Psoas muscle (tissue), 8 donors: ENCODE results near the gene CRAT. TPM values are rescaled to one million over a fixed set of nuclear protein-coding genes. Genes with fewer than 3 reads are reported as not detected.
A peak's percentile ranks its signal among the peaks of the same experiment; 100 is the strongest.

Experiments used
- ATAC-seq, 4 donors: fragments of 200-7000 bp; cut with Tn5 transposase; one replicate each; pipeline ENCODE4 v1.9.1; 2020; ENCODE audit warnings: moderate library complexity in 3 of 4, mild to moderate bottlenecking in 2 of 4
- DNase-seq, 2 donors: peaks; one replicate each; pipeline ENCODE4 v3.0.0-alpha.2; 2020
- H3K27ac ChIP-seq: fragments of 200-600 bp; one replicate; pipeline ENCODE4 v1.8.0; 2022
- H3K27me3 ChIP-seq, 3 donors: fragments of 200-600 bp in 1 of 3; one replicate each; pipeline versions ENCODE4 v1.6.1 to v1.8.0; 2013 to 2022; ENCODE audit warnings: low read length in 2 of 3, mild to moderate bottlenecking in 2 of 3, moderate library complexity in 1 of 3; ENCODE audit not compliant: insufficient read depth in 3 of 3
- H3K36me3 ChIP-seq, 2 donors: fragments of 200-600 bp in 1 of 2; one replicate each; pipeline versions ENCODE4 v1.6.1 to v1.8.0; 2013 to 2022; ENCODE audit warnings: low read depth in 1 of 2, mild to moderate bottlenecking in 1 of 2, moderate library complexity in 1 of 2; ENCODE audit not compliant: insufficient read depth in 1 of 2
- H3K4me1 ChIP-seq: fragments of 200-600 bp; one replicate; pipeline ENCODE4 v1.8.0; 2022
- H3K4me3 ChIP-seq: fragments of 200-600 bp; one replicate; pipeline ENCODE4 v1.8.0; 2022; ENCODE audit warnings: mild to moderate bottlenecking
- H3K9me3 ChIP-seq: fragments of 200-600 bp; one replicate; pipeline ENCODE4 v1.8.0; 2022
- WGBS, 3 donors: extraction: QIAGEN DNeasy Blood & Tissue Kit; methylation state at CpG; one replicate each; pipeline versions ENCODE4 v1.1.6 to v1.1.7; 2013; 5-methylcytosine and 5-hydroxymethylcytosine counted together
- intact Hi-C, 2 donors: fragments of 100-400 bp; cut with DNase I; formaldehyde crosslinking; loops; one replicate each; pipeline versions ENCODE4 v1.11.0 to v1.14.2; 2022
- polyA plus RNA-seq, 3 donors: library from polyadenylated mRNA; stranded (reverse); fragments of 200-250 nt; gene quantifications; one replicate each; pipeline ENCODE4 v1.2.3, GENCODE V29; 2013
- total RNA-seq, 4 donors: library from RNA; stranded (reverse); fragmentation: NEBNext Ultra II Directional in 2 of 4; extraction: Animal tissue kit (Norgen Biotek cat#: 25700) in 2 of 4; gene quantifications; one replicate each; pipeline versions ENCODE4 v1.2.1 to v1.2.4, GENCODE V29; 2021 to 2023
- TF ChIP-seq, protein P1 (sequence below): fragments of 200-600 bp; IDR thresholded peaks from one replicate; pipeline ENCODE4 v1.8.0; 2022; ENCODE audit warnings: antibody characterized with exemption
- donor health status: healthy with polysubstance abuse.
- donor health status: DM: no; HTN: no; CAD: no; lungs with moderate emphysema.
- donor health status: Bipolar disorder and iron deficiency.
- donor health status: healthy.
- donor health status: DM: yes; HTN: yes; CAD: no.
- donor health status: DM: no; HTN: no; CAD: no.
- donor health status: DM: no; HTN: no; CAD: no.
- donor health status: DM: yes; HTN: yes; CAD: no.

The CRAT gene
- total and polyA plus RNA-seq, 7 donors = 88.7 to 229 (median 123) TPM

DNA sequence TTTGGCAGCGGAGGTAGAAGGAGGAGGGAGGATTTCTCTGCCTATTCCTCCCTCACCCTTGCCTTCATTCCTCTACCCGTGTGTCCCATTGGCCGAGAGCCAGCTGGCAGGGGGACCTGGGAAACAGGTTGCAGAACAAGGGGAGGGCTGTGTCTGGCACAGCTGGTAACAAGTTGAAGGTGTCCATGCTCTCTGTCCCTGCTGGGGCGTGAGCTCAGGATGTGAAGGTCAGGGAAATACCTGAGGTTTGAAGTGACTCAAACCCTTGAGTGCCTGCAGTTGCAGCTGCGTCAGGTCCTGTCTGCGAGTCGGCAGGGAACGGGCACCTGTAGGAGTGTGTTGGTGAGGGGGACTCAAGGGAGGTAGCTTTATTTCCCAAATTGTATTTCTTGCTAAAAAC, 58.0 kb downstream of the CRAT start:
- Histone ChIP-seq H3K4me3 (no peak overlapping the region), H3K4me1 (no peaks in the 10 kb centered on the region), H3K36me3 (peaks cover 0 to 66% of the 10 kb centered on the region in 2 donors), H3K9me3 (no peaks in the 10 kb centered on the region), H3K27me3 (no peaks in the 10 kb centered on the region), H3K27ac (no peak overlapping the region)
- DNase-seq (peak; percentile 57 to 84), ATAC-seq (peak; percentile 66 to 89 (median 81))
- TF ChIP-seq, protein P1, sequence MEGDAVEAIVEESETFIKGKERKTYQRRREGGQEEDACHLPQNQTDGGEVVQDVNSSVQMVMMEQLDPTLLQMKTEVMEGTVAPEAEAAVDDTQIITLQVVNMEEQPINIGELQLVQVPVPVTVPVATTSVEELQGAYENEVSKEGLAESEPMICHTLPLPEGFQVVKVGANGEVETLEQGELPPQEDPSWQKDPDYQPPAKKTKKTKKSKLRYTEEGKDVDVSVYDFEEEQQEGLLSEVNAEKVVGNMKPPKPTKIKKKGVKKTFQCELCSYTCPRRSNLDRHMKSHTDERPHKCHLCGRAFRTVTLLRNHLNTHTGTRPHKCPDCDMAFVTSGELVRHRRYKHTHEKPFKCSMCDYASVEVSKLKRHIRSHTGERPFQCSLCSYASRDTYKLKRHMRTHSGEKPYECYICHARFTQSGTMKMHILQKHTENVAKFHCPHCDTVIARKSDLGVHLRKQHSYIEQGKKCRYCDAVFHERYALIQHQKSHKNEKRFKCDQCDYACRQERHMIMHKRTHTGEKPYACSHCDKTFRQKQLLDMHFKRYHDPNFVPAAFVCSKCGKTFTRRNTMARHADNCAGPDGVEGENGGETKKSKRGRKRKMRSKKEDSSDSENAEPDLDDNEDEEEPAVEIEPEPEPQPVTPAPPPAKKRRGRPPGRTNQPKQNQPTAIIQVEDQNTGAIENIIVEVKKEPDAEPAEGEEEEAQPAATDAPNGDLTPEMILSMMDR = no peak
- WGBS, 3 donors = 71 to 72% (median 71%) methylated on average over 8 of the region's 8 CpGs
- intact Hi-C loops = no loop called here

Other genes starting within 250 kb of the CRAT start
- 1 to 10 TPM; 6.4 to 8.9 (median 7.1) TPM for gene KYAT1, start 228.8 kb downstream of the CRAT start, total RNA-seq
- 10 to 100 TPM in 1 of 3 donors, 1 to 10 TPM in 2; 7.2 to 12.0 (median 7.9) TPM for gene KYAT1, start 228.8 kb downstream of the CRAT start, polyA plus RNA-seq
- 10 to 100 TPM; 12.2 to 22.4 (median 18.3) TPM for gene LRRC8A, start 228.7 kb downstream of the CRAT start, total RNA-seq
- 10 to 100 TPM; 11.6 to 71.5 (median 16.4) TPM for gene LRRC8A, start 228.7 kb downstream of the CRAT start, polyA plus RNA-seq
- 10 to 100 TPM; 11.0 to 36.6 (median 29.9) TPM for gene PHYHD1, start 189.8 kb downstream of the CRAT start, total RNA-seq
- gene PHYHD1, start 189.8 kb downstream of the CRAT start, polyA plus RNA-seq = 10 to 100 TPM; 16.7 to 45.0 (median 20.0) TPM
- 1 to 10 TPM; 4.5 to 9.0 (median 6.5) TPM for gene DOLK, start 163.2 kb downstream of the CRAT start, total RNA-seq
- 10 to 100 TPM in 2 of 3 donors, 1 to 10 TPM in 1; 6.2 to 14.0 (median 12.2) TPM for gene DOLK, start 163.2 kb downstream of the CRAT start, polyA plus RNA-seq
- gene NUP188, start 163.1 kb downstream of the CRAT start, total RNA-seq = 10 to 100 TPM; 17.2 to 25.9 (median 25.4) TPM
- gene NUP188, start 163.1 kb downstream of the CRAT start, polyA plus RNA-seq = 10 to 100 TPM in 2 of 3 donors, 1 to 10 TPM in 1; 9.8 to 28.1 (median 18.6) TPM
- 10 to 100 TPM; 33.8 to 56.8 (median 45.1) TPM for gene SH3GLB2, start 82.5 kb downstream of the CRAT start, total RNA-seq
- gene SH3GLB2, start 82.5 kb downstream of the CRAT start, polyA plus RNA-seq = 10 to 100 TPM; 22.2 to 33.5 (median 28.0) TPM
- 10 to 100 TPM in 3 of 4 donors, 1 to 10 TPM in 1; 8.4 to 17.8 (median 14.8) TPM for gene MIGA2, start 74.2 kb downstream of the CRAT start, total RNA-seq
- 10 to 100 TPM; 12.7 to 18.1 (median 13.7) TPM for gene MIGA2, start 74.2 kb downstream of the CRAT start, polyA plus RNA-seq
- gene DOLPP1, start 29.7 kb downstream of the CRAT start, total RNA-seq = 1 to 10 TPM; 2.1 to 4.7 (median 4.2) TPM
- gene DOLPP1, start 29.7 kb downstream of the CRAT start, polyA plus RNA-seq = 1 to 10 TPM; 2.3 to 5.2 (median 4.7) TPM
- 100 to 1,000 TPM in 2 of 4 donors, 10 to 100 TPM in 2; 95.1 to 110 (median 102) TPM for gene PTPA, start 622 bp upstream of the CRAT start, total RNA-seq
- 100 to 1,000 TPM in 1 of 3 donors, 10 to 100 TPM in 2; 54.1 to 109 (median 83.1) TPM for gene PTPA, start 622 bp upstream of the CRAT start, polyA plus RNA-seq
- gene IER5L, start 67.5 kb upstream of the CRAT start, total RNA-seq = 1 to 10 TPM; 1.7 to 4.5 (median 3.4) TPM
- 1 to 10 TPM; 1.4 to 8.3 (median 3.0) TPM for gene IER5L, start 67.5 kb upstream of the CRAT start, polyA plus RNA-seq